COLO668 (cell line): ENCODE measurements around the gene TPMT.
"Not testable (repeated sequence)": the region's sequence is repeated elsewhere in the genome, so short reads cannot be mapped to it uniquely, and the experiment has no call there.

Experiments used
- DNase-seq: peaks from one replicate; lab custom pipeline; 2025; ENCODE audit not compliant: unreplicated experiment; lab: John Stamatoyannopoulos, UW

The TPMT gene

GRCh38 chr6:18155864-18156421, 1.1 kb upstream of the TPMT start:
- peak; percentile 75 for DNase-seq

GRCh38 chr6:18155150-18155863, 430 bp upstream of the TPMT start, which contains the start of gene KDM1B:
Gene KDM1B (plus strand): TSS chr6:18155422. CDS start chr6:18159896, 4,474 bp downstream.
- DNase-seq: peak; percentile 95

GRCh38 chr6:18153311-18153703, 1.6 kb downstream of the TPMT start:
- no peak for DNase-seq

- DNase-seq: no peak
These were observed 3.1 kb downstream of the TPMT start for GRCh38 chr6:18151801-18152200.

- DNase-seq: not testable (repeated sequence)
These were observed 3.5 kb downstream of the TPMT start for GRCh38 chr6:18151391-18151790.

- no peak for DNase-seq
These were observed 6.4 kb downstream of the TPMT start for GRCh38 chr6:18148304-18149025.

- DNase-seq: no peak
These were observed 7.3 kb downstream of the TPMT start for GRCh38 chr6:18147616-18148015.

GRCh38 chr6:18147160-18147559, 7.7 kb downstream of the TPMT start:
- DNase-seq: no peak

GRCh38 chr6:18142591-18142861, 12.4 kb downstream of the TPMT start:
- no peak for DNase-seq

GRCh38 chr6:18141805-18142590, 12.9 kb downstream of the TPMT start:
- DNase-seq: no peak

- DNase-seq: no peak
These were observed 14.8 kb downstream of the TPMT start for GRCh38 chr6:18139935-18140621.

- DNase-seq: no peak
These were observed 16.0 kb downstream of the TPMT start for GRCh38 chr6:18138906-18139305.

GRCh38 chr6:18136260-18136659, 18.6 kb downstream of the TPMT start:
- DNase-seq: no peak

- DNase-seq: no peak
These were observed 19.7 kb downstream of the TPMT start for GRCh38 chr6:18135171-18135570.

GRCh38 chr6:18132346-18132745, 22.5 kb downstream of the TPMT start:
- DNase-seq: no peak

GRCh38 chr6:18126121-18126520, 28.8 kb downstream of the TPMT start:
- DNase-seq: no peak

GRCh38 chr6:18122128-18123093, 32.5 kb downstream of the TPMT start, which contains the start of gene NHLRC1:
Gene NHLRC1 (minus strand): TSS chr6:18122677. CDS start chr6:18122606, 71 bp downstream.
- DNase-seq: peak; percentile 86

GRCh38 chr6:18121580-18122127, 33.2 kb downstream of the TPMT start:
- DNase-seq: no peak

- no peak for DNase-seq
These were observed 35.6 kb downstream of the TPMT start for GRCh38 chr6:18119236-18119635.
